H1 (cell line): ENCODE measurements around the gene ACTC1. TPM values are rescaled to one million over a fixed set of nuclear protein-coding genes. Genes with fewer than 3 reads are reported as not detected.

Source experiments
- CTCF ChIA-PET: fragments of 300-600 bp; sonication (Branson Sonifier 250); formaldehyde crosslinking; loops from one replicate; lab custom pipeline; 2021; ENCODE audit not compliant: partially characterized antibody; lab: Charles Lee
- POLR2A ChIA-PET: fragments of 300-600 bp; sonication (Branson Sonifier 250); formaldehyde crosslinking; loops from one replicate; lab custom pipeline; 2021; ENCODE audit warnings: inconsistent platforms; ENCODE audit not compliant: partially characterized antibody; lab: Charles Lee
- DNase-seq, 2 experiments: peaks; one replicate each; pipeline versions ENCODE4 v3.0.0 to v3.0.0-alpha.2; 2010 to 2022; ENCODE audit warnings: low spot score in 2 of 2, low read depth in 1 of 2, mixed read lengths in 1 of 2
- FAIRE-seq: peaks from 2 replicates; lab custom pipeline; 2011; peaks lifted over from hg19 to GRCh38; lab: Jason Lieb, UNC
- H2AFZ ChIP-seq: 2 replicates; pipeline ENCODE4 v1.8.1; 2012; ENCODE audit warnings: low read length, inconsistent platforms
- H2AK5ac ChIP-seq: 2 replicates; pipeline ENCODE4 v1.6.1; 2013; ENCODE audit warnings: low read depth, low read length
- H2BK120ac ChIP-seq: replicated peaks from 2 replicates; pipeline ENCODE3; 2013; ENCODE audit warnings: low read depth, low read length, inconsistent platforms
- H2BK12ac ChIP-seq: 2 replicates; pipeline ENCODE4 v1.6.1; 2013; ENCODE audit warnings: low read depth, low read length
- H2BK15ac ChIP-seq: 2 replicates; pipeline ENCODE4 v1.6.1; 2013; ENCODE audit warnings: low read length
- H2BK20ac ChIP-seq: 2 replicates; pipeline ENCODE4 v1.6.1; 2013; ENCODE audit warnings: low read length
- H2BK5ac ChIP-seq: 2 replicates; pipeline ENCODE4 v1.6.1; 2013; ENCODE audit warnings: low read depth, low read length
- H3K14ac ChIP-seq: 2 replicates; pipeline ENCODE4 v1.6.1; 2013; ENCODE audit warnings: inconsistent platforms; ENCODE audit not compliant: insufficient read length
- H3K18ac ChIP-seq: 2 replicates; pipeline ENCODE4 v1.6.1; 2013; ENCODE audit warnings: low read length; ENCODE audit errors: extremely low read depth
- H3K23ac ChIP-seq: 2 replicates; pipeline ENCODE4 v1.6.1; 2013; ENCODE audit warnings: inconsistent platforms; ENCODE audit not compliant: insufficient read length
- H3K23me2 ChIP-seq: 2 replicates; pipeline ENCODE4 v1.6.1; 2013; ENCODE audit warnings: low read depth, low read length
- H3K27ac ChIP-seq: 2 replicates; pipeline ENCODE4 v1.6.1; 2011; ENCODE audit warnings: low read depth, low read length, inconsistent platforms
- H3K27me3 ChIP-seq, 4 experiments: replicated peaks in 1 of 4; 1 replicate in 1 of 4; 2 replicates in 3 of 4; pipeline versions ENCODE4 v1.6.1 to v1.8.1; 2011 to 2013; ENCODE audit warnings: low read length in 3 of 4, mild to moderate bottlenecking in 3 of 4, inconsistent platforms in 2 of 4, mixed read lengths in 2 of 4, moderate library complexity in 1 of 4; ENCODE audit not compliant: control insufficient read depth in 3 of 4, insufficient read depth in 3 of 4; ENCODE audit errors: extremely low read depth in 1 of 4
- H3K36me3 ChIP-seq, 4 experiments: 2 replicates each; pipeline versions ENCODE4 v1.6.1 to v1.8.1; 2011 to 2013; ENCODE audit warnings: mild to moderate bottlenecking in 4 of 4, low read length in 3 of 4, moderate library complexity in 2 of 4, control low read depth in 1 of 4, inconsistent platforms in 1 of 4; ENCODE audit not compliant: insufficient read depth in 4 of 4, control insufficient read depth in 2 of 4
- H3K4ac ChIP-seq: replicated peaks from 2 replicates; pipeline ENCODE3; 2013; ENCODE audit warnings: low read length, low read depth, mixed read lengths, inconsistent platforms; ENCODE audit not compliant: insufficient read length
- H3K4me1 ChIP-seq, 4 experiments: replicated peaks in 1 of 4; 1 replicate in 1 of 4; 2 replicates in 3 of 4; pipeline versions ENCODE4 v1.6.1 to v1.8.1; 2011 to 2013; ENCODE audit warnings: low read length in 3 of 4, inconsistent platforms in 2 of 4, mixed read lengths in 1 of 4; ENCODE audit not compliant: insufficient read depth in 4 of 4, control insufficient read depth in 3 of 4
- H3K4me2 ChIP-seq, 2 experiments: 2 replicates each; pipeline versions ENCODE4 v1.6.1 to v1.8.1; 2011 to 2013; ENCODE audit warnings: low read depth in 2 of 2, low read length in 2 of 2, control low read depth in 1 of 2, inconsistent platforms in 1 of 2, mild to moderate bottlenecking in 1 of 2; ENCODE audit not compliant: insufficient read depth in 1 of 2
- H3K4me3 ChIP-seq, 4 experiments: fragments of 200-600, 300-600 bp in 1 of 4; sonication (generic), shearing (Covaris generic), sonication (Bioruptor Twin) in 1 of 4; 2 replicates each; pipeline versions ENCODE4 v1.5.1 to v1.8.1; 2011 to 2016; ENCODE audit warnings: low read length in 4 of 4, low read depth in 3 of 4, control low read depth in 2 of 4, inconsistent platforms in 2 of 4, mild to moderate bottlenecking in 2 of 4, mixed read lengths in 1 of 4, moderate library complexity in 1 of 4; ENCODE audit not compliant: insufficient read depth in 2 of 4; ENCODE audit errors: extremely low read depth in 1 of 4
- H3K56ac ChIP-seq: replicated peaks from 2 replicates; pipeline ENCODE3; 2013; ENCODE audit warnings: low read depth, mild to moderate bottlenecking, mixed read lengths, low read length, inconsistent platforms; ENCODE audit not compliant: insufficient read length
- H3K79me1 ChIP-seq: 2 replicates; pipeline ENCODE4 v1.6.1; 2013; ENCODE audit warnings: low read depth, low read length, control low read depth
- H3K79me2 ChIP-seq, 2 experiments: 2 replicates each; pipeline versions ENCODE4 v1.6.1 to v1.8.1; 2012 to 2013; ENCODE audit warnings: low read length in 2 of 2, mild to moderate bottlenecking in 2 of 2, inconsistent platforms in 1 of 2; ENCODE audit not compliant: insufficient read depth in 2 of 2, control insufficient read depth in 1 of 2
- H3K9ac ChIP-seq, 4 experiments: replicated peaks in 1 of 4; 1 replicate in 1 of 4; 2 replicates in 3 of 4; pipeline versions ENCODE4 v1.6.1 to v1.8.1; 2011 to 2013; ENCODE audit warnings: low read depth in 3 of 4, low read length in 3 of 4, control low read depth in 2 of 4, mild to moderate bottlenecking in 2 of 4, moderate library complexity in 2 of 4, inconsistent platforms in 1 of 4; ENCODE audit errors: extremely low read depth in 1 of 4
- H3K9me3 ChIP-seq, 2 experiments: 2 replicates each; pipeline versions ENCODE4 v1.6.1 to v1.8.1; 2012 to 2013; ENCODE audit warnings: mild to moderate bottlenecking in 2 of 2, moderate library complexity in 2 of 2, control low read depth in 1 of 2, inconsistent platforms in 1 of 2, low read depth in 1 of 2, low read length in 1 of 2, mixed read lengths in 1 of 2; ENCODE audit not compliant: insufficient read depth in 2 of 2
- H4K20me1 ChIP-seq, 2 experiments: replicated peaks in 1 of 2; 2 replicates each; pipeline versions ENCODE3 to v1.8.1; 2011 to 2013; ENCODE audit warnings: inconsistent platforms in 2 of 2, low read length in 2 of 2, mild to moderate bottlenecking in 1 of 2; ENCODE audit not compliant: insufficient read depth in 2 of 2, control insufficient read depth in 1 of 2
- H4K5ac ChIP-seq: 2 replicates; pipeline ENCODE4 v1.6.1; 2013; ENCODE audit warnings: low read length, low read depth, mixed read lengths, inconsistent platforms; ENCODE audit not compliant: insufficient read length
- H4K8ac ChIP-seq: 2 replicates; pipeline ENCODE4 v1.8.0; 2013; ENCODE audit warnings: mild to moderate bottlenecking, moderate library complexity, low read length, inconsistent platforms; ENCODE audit not compliant: insufficient read depth; ENCODE audit errors: extremely low read depth
- H4K91ac ChIP-seq: replicated peaks from 2 replicates; pipeline ENCODE3; 2013; ENCODE audit warnings: low read length, mixed read lengths, inconsistent platforms; ENCODE audit not compliant: insufficient read length
- CBX5 ChIP-seq: fragments of 300-800, 300-1000 bp; sonication (generic); IDR thresholded peaks from 2 replicates; pipeline ENCODE4 v1.7.1; 2016; ENCODE audit warnings: antibody characterized with exemption, low read length, low read depth
- GABPA ChIP-seq: IDR thresholded peaks from 2 replicates; pipeline ENCODE4 v1.6.1; 2011; ENCODE audit warnings: mild to moderate bottlenecking, low read length, moderate library complexity, borderline replicate concordance; ENCODE audit not compliant: insufficient read depth
- NRF1 ChIP-seq: IDR thresholded peaks from 2 replicates; pipeline ENCODE4 v1.6.1; 2011; ENCODE audit warnings: mild to moderate bottlenecking, low read depth, low read length, improper control_type of control experiment
- POU5F1 ChIP-seq: IDR thresholded peaks from 2 replicates; pipeline ENCODE4 v1.6.1; 2011; ENCODE audit warnings: low read depth, mild to moderate bottlenecking, low read length, moderate library complexity
- RNF2 ChIP-seq: fragments of 200-900, 300-1000 bp; sonication (generic); IDR thresholded peaks from 2 replicates; pipeline ENCODE4 v1.7.1; 2016; ENCODE audit warnings: borderline replicate concordance, low read depth, mild to moderate bottlenecking, antibody characterized with exemption, low read length; ENCODE audit not compliant: poor library complexity, severe bottlenecking; ENCODE audit errors: missing control alignments
- SIX5 ChIP-seq: IDR thresholded peaks from 2 replicates; pipeline ENCODE4 v1.6.1; 2011; ENCODE audit warnings: mild to moderate bottlenecking, low read depth, low read length
- SRF ChIP-seq: IDR thresholded peaks from 2 replicates; pipeline ENCODE4 v1.6.1; 2011; ENCODE audit warnings: mild to moderate bottlenecking, low read depth, low read length, moderate library complexity
- TCF12 ChIP-seq: IDR thresholded peaks from 2 replicates; pipeline ENCODE4 v1.6.1; 2011; ENCODE audit warnings: low read depth, mild to moderate bottlenecking, low read length
- polyA plus RNA-seq, 7 experiments: library from polyadenylated mRNA; depleted of rRNA in 3 of 7; stranded (reverse) in 5 of 7; unstranded in 2 of 7; fragments of >200 nt in 5 of 7; fragments of 200-250 nt in 2 of 7; gene quantifications; 1 replicate in 5 of 7; 2 replicates in 1 of 7; 4 replicates in 1 of 7; pipeline versions ENCODE4 v1.2.1 to v1.2.3, GENCODE V29; 2011 to 2013; ENCODE audit warnings: missing spikeins in 2 of 7, mixed read lengths in 2 of 7
- total RNA-seq: library from RNA; stranded (reverse); fragmentation: NEBNext Ultra II Directional; extraction: Animal tissue kit (Norgen Biotek cat#: 25700); gene quantifications from 2 replicates; pipeline ENCODE4 v1.2.1, GENCODE V29; 2021
- TF ChIP-seq, protein P1 (sequence below): IDR thresholded peaks from 2 replicates; pipeline ENCODE4 v1.6.1; 2012; ENCODE audit warnings: inconsistent platforms

ACTC1 gene
- total and polyA plus RNA-seq, 2 of the 8 experiments (the other 6 are each of a cell fraction or from before 2014, with no cell fraction given): 37.6 to 90.0 TPM

DNA sequence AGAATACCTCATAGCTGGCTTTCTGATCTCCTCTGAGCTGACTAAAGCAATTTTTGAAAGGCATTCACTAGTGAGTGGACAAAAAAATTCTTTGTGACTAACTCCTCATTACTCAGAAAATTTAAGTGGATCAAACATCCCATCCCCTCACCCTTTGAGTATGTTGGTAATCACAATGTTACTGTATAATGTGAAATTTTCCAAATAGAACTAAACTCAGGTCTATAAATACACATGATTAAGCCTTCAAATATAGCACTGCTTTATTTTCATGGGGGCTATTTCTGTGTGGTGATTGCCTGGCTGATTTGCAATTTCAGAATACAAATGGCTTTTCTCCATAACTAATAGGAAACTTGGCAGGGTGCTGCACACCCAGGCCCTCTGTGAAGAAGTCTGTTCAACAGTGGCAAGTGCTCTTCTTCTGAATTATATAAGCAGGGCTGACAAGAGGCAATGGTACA, 45.9 kb upstream of the ACTC1 start:
- Histone ChIP-seq H3K9me3 (no peaks in the 10 kb centered on the region), H2BK12ac (no peak overlapping the region), H4K8ac (no peak overlapping the region), H3K27me3 (no peaks in the 10 kb centered on the region), H2AFZ (no peak overlapping the region), H3K79me2 (no peaks in the 10 kb centered on the region), H3K23ac (no peak overlapping the region), H3K56ac (no peak overlapping the region), H2BK15ac (no peak overlapping the region), H4K5ac (no peak overlapping the region), H4K20me1 (peaks cover 0 to 2% of the 10 kb centered on the region in 2 experiments), H4K91ac (no peak overlapping the region), H2BK20ac (no peak overlapping the region), H2BK5ac (no peak overlapping the region), H3K4me1 (no peaks in the 10 kb centered on the region), H2BK120ac (no peak overlapping the region), H3K36me3 (no peaks in the 10 kb centered on the region), H3K9ac (no peak overlapping the region), H3K14ac (no peak overlapping the region), H3K79me1 (no peaks in the 10 kb centered on the region), H3K18ac (no peak overlapping the region), H3K4me2 (no peak overlapping the region), H3K23me2 (peaks cover 4% of the 10 kb centered on the region; the same call in 1 of the 2 replicates), H3K4ac (no peak overlapping the region), H2AK5ac (no peak overlapping the region), H3K4me3 (no peak overlapping the region), H3K27ac (no peak overlapping the region)
- CTCF ChIA-PET: no interaction called here
- FAIRE-seq: no peak
- no peak for DNase-seq
- POLR2A ChIA-PET: interaction anchor here (2.0 kb wide), 1 partner anchor 12 kb away, joined by 5 read pairs; no protein-coding TSS in a partner anchor
- TF ChIP-seq GABPA: no peak
- TF ChIP-seq SRF: no peak
- no peak for TF ChIP-seq NRF1
- TF ChIP-seq, protein P1, sequence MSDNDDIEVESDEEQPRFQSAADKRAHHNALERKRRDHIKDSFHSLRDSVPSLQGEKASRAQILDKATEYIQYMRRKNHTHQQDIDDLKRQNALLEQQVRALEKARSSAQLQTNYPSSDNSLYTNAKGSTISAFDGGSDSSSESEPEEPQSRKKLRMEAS: no peak
- no peak for TF ChIP-seq SIX5
- no peak for TF ChIP-seq RNF2
- TF ChIP-seq TCF12: no peak
- no peak for TF ChIP-seq POU5F1
- TF ChIP-seq CBX5: no peak
